Prostate gland (tissue), 2 donors: ENCODE data around the gene STC2.

Experiments
- CTCF ChIP-seq, 4 experiments: fragments of 200-600 bp in 2 of 4; fragments of 450-650 bp in 2 of 4; sonication (generic) in 2 of 4; IDR thresholded peaks; 1 replicate in 3 of 4; 2 replicates in 1 of 4; pipeline ENCODE4 v1.5.1; 2016 to 2019; ENCODE audit warnings: antibody characterized with exemption in 4 of 4, mild to moderate bottlenecking in 2 of 4, moderate library complexity in 2 of 4
- POLR2AphosphoS5 ChIP-seq: sonication (generic); formaldehyde crosslinking; IDR thresholded peaks from one replicate; pipeline ENCODE4 v1.6.1; 2017; ENCODE audit warnings: antibody characterized with exemption

- TF ChIP-seq CTCF (IDR thresholded peaks at IDR 0.05) (no peak), POLR2AphosphoS5 (no peak)
Measured at GRCh38 chr5:173340984-173341383, 12.8 kb upstream of the STC2 start.
